Breast epithelium (tissue), 3 donors: Measurements from ENCODE around the gene HOOK1.

Source experiments
- POLR2AphosphoS5 ChIP-seq, 3 donors: sonication (generic); formaldehyde crosslinking; IDR thresholded peaks; one replicate each; pipeline ENCODE4 v1.6.1; 2017; ENCODE audit warnings: antibody characterized with exemption in 3 of 3
- TF ChIP-seq, protein P1 (sequence below), 3 donors: fragments of 450-650 bp; IDR thresholded peaks; one replicate each; pipeline ENCODE4 v1.5.1; 2016 to 2017; ENCODE audit warnings: antibody characterized with exemption in 3 of 3, mild to moderate bottlenecking in 3 of 3, moderate library complexity in 3 of 3

DNA sequence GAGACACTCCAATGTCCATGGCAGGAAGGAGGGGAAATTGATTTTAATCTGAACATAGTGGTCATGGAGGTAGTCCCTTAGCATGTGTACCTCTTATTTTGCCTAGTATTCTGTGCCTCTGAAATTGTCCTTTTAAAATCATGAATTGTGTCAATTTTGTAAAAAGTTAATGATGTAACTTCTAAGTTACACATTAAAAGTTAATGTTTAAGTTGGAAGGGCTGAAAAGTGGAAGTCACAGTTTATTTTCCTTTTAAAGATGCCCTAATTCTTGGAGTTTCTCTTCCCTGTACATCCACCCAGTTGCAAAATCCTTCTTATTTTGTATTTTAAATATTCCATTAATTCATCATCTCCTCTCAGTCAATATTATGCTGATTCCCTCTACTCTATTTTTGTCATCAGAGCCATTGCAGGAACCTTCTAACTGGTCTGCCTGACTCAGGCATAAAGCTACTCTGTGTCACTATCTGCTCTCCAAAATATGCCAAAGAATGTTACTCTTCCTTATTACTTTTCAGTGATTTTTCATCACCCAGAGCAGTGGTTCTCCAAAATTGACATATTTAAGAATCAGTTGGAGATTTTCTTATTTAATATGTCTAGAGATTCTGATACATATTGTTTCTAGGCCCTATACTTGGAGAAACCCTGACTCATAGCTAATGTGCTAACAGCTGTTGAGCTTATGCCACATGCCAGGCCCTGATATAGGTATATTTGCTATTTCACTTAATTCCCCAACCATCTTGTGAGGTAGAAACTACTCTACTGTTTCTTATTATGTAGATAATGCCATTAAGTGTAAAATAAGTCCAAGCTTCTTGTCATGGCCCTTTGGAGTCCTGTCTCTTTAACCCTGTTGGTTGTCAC lies 5.1 kb downstream of the HOOK1 start:
- TF ChIP-seq, protein P1, sequence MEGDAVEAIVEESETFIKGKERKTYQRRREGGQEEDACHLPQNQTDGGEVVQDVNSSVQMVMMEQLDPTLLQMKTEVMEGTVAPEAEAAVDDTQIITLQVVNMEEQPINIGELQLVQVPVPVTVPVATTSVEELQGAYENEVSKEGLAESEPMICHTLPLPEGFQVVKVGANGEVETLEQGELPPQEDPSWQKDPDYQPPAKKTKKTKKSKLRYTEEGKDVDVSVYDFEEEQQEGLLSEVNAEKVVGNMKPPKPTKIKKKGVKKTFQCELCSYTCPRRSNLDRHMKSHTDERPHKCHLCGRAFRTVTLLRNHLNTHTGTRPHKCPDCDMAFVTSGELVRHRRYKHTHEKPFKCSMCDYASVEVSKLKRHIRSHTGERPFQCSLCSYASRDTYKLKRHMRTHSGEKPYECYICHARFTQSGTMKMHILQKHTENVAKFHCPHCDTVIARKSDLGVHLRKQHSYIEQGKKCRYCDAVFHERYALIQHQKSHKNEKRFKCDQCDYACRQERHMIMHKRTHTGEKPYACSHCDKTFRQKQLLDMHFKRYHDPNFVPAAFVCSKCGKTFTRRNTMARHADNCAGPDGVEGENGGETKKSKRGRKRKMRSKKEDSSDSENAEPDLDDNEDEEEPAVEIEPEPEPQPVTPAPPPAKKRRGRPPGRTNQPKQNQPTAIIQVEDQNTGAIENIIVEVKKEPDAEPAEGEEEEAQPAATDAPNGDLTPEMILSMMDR (IDR thresholded peaks at IDR 0.05): no peak
- TF ChIP-seq POLR2AphosphoS5 (IDR thresholded peaks at IDR 0.05): no peak
